ENCODE measurements around the gene EPB41.
"Not testable (repeated sequence)": the region's sequence is repeated elsewhere in the genome, so short reads cannot be mapped to it uniquely, and the experiment has no call there.

Gene EPB41

DNA sequence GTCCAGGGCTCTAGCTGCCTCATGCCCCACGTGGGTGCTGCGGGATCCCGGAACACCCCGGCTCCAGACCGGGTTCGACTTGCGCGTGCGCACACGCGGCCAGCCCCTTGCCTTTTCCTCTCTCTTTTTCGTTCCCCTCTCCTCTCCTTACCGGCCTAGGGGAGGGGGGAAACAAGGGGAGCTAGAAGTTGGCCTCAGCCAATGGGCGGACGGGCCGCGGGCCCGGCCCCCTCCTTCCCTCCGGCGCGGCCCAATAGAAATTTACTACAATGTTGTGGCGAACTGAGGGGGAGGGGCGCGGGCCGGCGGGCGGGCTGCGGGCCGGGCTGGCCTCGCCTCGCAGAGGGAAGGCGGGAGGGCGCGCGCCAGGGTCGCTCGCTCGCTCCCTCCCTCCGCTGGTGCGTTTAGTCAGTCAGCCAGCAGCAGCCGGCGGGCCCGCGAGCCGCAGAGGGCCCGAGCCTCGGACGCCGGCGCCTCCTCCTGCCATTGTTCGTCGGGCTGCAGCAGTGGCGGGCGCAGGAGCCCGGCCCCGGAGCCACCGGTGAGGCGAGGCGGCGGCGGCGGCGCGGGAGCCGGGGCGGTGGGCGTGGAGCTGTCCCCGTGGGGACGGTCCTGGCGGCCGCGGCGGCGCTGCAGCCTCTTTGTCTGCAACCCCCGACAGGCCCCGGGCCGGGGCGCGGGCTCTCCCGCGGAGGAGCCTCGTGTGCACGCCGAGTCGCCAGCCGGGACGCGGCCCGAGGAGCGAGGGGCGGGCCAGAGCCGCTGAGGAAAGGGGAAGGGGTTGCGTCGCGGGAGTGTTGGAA, at the start of gene EPB41:
Gene EPB41, plus strand, starts transcription at position 342 of the 803 bp plus-strand sequence. CDS start 72,869 bp downstream, outside the sequence.
- peak; percentile 85 for DNase-seq (ENCODE audit: low read depth)

DNA sequence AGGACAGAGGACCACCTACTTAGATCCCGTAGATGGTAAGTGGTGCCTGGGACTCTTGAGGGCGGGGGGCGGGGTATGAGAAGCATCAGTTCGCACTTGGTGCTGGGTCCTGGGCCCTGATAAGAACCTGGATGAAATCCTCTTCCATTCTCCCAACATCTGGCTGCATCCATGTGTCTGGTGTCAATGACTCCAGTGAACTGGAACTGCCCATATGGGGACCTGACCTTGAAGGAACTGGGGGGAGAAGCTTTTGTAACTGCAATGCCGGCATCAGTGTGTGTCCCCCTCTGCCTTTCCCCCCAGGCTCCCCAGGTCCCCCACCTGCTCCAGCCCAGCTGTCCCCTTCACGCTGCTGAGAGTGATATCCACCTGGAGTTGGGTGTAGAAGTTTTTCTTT, 49.7 kb upstream of the EPB41 start:
- no peak for DNase-seq (ENCODE audit: low read depth)

DNA sequence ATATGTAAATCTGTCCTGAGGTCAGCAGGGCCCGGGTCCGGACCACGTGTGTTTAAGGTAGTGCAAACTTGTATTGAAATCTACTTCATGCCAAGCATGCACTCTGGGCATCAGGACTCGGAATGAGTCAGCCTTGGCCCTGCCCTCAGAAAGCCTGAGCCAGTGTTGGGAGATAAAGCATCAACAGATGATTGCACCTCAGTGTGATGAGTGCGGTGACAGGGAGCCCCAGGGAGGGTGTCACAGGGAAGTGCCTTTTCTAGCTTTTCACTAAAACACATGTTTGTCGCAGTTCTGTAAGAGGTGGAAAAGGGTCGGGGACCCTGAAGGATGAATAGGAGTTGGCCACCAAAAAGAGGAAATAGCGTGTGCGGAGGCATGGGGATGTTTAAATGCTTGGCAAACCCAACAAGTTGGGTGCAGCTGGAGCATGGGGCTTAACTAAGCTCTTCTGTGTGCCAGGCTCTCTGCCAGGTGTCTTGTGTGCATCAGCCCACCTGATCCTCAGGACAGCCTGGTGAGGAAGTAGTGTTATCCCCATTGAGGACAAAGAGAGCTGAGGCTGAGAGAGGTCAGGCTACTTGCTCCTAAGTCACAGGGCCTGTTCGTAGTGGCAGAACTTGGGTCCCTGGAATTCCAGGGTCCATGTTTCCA, 48.2 kb upstream of the EPB41 start:
- DNase-seq (ENCODE audit: low read depth): no peak

DNA sequence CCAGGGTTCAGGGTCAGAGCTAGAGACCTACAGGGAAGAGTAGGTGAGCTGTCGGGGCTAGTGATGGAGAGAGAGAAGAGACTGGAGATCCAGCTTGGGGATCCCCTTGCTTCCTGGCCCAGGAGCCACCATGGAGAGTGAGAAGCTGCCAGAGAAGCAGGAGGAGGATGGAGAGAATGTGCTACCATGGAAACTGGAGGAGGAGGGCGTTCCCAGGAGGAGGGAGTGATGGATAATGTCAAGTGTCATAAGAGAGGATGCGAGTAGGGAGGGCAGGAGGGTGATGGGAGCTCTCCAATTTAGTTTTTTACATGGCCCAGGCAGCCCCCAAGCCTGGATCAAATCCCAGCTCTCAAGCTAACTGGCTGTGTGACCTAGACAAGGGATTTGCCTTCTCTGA, 46.5 kb upstream of the EPB41 start:
- DNase-seq (ENCODE audit: low read depth): no peak

DNA sequence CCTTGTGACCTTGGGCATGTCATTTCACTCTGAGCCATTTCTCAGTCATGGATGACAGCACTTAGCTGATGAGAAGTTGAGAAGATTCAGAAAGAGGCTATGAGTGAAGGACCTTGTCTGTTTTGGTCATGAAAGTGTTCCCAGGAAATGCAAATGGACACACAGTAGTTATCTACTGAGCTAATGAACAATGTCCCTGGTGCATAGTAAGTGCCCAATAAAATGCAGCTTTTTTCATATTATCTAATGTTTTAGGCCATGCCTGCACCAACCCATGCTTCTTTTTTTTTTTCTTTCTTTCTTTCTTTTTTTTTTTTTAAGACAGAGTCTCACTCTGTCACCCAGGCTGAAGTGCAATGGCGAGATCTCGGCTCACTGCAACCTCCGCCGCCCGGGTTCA, 44.4 kb upstream of the EPB41 start:
- no peak for DNase-seq (ENCODE audit: low read depth)

DNA sequence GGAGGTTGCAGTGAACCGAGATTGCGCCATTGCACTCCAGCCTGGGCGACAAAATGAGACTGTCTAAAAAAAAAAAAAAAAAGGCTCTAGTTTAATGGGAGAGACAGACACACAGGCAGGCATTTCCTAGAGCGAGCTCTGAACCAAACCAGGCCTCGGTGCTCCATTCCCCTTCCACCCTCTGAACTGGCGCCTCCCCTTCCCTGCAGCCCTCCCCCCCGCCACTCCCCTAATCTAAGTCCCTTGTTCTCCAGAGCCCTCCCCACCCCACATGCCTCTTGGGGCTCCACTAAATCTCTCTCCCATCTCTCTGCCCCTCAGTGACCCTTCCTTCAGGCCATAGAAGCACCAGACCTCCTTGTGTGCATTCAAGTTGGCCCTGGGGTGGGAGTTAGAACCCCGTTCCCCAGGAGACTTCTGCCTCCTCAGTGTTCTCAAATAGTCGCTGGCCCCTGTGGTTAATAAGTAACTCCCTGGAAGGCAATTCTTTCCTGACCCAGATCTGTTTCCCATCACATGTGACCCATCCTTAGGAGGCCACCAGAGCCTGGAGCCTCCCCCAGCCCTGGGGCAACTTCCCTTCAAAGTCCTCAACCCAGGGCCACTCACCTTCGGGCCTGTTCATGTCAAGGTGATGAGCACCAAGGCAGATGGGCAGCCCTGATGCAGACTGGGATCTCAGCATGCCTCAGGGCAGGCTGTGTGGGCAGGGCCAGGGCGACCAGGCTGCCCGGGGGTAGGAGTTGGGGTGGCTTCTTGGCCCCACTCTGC, 42.6 kb upstream of the EPB41 start:
- no peak for DNase-seq (ENCODE audit: low read depth)

DNA sequence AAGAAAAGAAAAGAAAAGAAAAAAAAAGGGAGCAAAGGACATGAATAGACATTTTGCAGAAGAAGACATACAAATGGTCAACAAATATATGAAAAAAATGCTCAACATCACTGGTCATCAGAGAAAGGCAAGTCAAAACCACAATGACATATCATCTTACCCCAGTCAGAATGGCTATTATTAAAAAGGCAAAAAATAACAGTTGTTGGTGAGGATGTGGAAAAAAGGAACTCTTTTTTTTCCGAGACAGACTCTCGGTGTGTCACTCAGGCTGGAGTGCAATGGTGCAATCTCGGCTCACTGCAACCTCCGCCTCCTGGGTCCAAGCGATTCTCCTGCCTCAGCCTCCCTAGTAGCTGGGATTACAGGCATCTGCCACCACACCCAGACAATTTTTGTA, 39.2 kb upstream of the EPB41 start:
- DNase-seq (ENCODE audit: low read depth): not testable (repeated sequence)

DNA sequence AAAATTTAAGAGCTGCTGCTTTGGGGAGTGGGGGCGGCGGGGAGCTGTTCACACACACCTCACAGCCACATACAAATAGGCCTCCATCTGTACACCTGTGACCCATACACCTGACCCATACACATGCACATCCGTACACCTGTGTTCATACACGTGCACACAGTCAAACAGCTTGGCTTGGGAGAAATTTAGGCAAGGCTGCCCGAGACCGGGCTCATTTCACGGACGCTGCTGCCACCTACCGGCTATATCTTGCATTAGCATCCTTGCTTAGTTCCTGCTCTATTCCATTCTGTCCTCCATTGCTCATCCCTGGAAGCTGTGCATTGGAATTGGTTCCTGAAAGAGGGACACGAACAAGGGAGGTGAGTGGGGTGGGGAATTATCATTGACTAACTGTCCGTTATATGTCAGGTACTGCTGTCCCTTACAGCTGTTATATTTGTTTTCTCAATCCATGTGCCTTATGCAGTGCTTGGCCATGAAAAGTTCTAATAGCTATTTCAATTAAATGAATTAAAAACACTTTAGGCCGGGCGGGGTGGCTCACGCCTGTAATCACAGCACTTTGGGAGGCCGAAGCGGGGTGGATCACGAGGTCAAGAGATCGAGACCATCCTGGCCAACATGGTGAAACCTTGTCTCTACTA, 37.1 kb upstream of the EPB41 start:
- DNase-seq (ENCODE audit: low read depth): peak; percentile 56

DNA sequence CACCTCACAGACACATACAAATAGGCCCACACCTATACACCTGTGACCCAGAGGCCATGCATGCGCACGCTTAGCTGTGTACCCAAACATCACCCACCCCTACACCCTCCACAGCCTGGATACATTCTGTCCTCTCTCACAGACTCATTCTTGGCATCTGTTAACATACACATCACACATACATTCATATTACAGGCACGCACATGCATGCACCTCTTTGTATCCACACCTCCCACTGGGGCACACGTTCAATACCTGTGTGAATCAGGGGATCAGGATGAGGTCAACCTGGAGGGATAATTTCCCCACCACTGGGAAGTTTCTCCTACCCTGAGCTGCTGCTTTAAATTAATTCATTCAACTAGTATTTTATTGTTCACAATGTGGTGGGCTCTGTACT, 35.6 kb upstream of the EPB41 start:
- no peak for DNase-seq (ENCODE audit: low read depth)

DNA sequence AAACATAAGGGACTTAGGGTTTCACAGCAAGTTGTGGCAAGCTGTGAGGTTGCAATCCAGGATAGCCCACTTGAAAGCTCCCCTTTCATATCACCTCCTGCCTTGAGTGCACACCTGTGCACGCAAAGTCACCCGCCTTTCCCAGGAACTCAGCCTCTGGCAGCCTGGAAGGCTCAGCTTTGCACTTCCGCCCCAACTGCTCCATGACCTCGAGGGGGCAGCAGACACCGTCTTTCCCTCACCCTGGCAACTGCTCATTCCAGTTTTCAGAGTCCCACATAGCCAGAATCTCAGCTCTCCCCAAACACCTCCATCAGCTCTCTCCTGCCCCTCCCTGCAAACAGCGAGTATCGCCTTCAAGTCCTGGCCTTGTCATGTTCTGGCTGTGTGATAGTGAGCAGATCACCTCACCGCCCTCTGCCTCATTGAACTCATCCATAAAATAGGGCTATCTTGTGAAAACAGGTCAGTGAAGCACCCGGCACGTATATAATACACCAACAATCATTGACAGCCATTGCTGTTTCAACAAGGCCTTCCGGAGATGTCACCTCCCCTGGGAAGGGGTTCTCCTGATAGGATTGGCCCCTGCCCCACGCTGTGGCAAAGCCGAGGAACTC, 32.2 kb upstream of the EPB41 start:
- DNase-seq (ENCODE audit: low read depth): peak; percentile 85

DNA sequence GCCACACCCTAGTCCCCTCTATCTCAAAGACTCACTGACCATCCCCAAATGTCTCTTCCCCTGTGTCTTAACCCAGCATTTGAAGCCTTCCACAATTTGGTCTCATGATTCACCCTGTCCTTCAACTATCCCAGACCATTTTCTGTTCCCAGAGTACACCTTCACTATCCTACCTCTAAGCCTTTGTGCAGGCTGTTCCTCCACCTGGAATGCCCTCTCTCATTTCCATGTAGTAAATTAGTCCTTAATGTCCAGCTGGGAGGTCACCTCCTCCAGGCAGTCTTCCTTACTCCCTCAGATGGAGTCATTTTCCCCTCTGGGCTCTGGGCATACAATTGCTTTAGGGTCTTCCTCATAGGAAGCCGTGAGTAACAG, 31.1 kb upstream of the EPB41 start:
- DNase-seq (ENCODE audit: low read depth): no peak

DNA sequence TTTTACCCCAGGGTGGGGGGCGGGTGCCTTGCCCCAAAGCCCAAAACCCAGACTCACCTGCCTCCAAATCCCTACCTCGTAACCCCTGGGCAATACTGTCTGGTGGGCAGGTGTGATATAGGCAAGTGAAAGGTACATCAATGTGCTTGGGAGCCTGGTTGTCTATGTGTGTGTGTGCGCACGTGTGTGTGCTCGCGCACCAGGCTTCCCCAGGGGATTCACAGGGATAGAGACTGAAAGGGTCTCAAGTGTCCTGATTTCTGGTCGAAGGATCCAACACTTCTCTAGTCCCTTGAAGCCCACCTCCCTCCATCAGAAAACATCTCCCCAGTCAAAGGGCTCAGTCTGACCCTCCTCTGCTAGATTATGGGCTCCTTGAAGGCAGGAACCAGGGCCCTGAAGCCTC, 28.9 kb upstream of the EPB41 start:
- no peak for DNase-seq (ENCODE audit: low read depth)

DNA sequence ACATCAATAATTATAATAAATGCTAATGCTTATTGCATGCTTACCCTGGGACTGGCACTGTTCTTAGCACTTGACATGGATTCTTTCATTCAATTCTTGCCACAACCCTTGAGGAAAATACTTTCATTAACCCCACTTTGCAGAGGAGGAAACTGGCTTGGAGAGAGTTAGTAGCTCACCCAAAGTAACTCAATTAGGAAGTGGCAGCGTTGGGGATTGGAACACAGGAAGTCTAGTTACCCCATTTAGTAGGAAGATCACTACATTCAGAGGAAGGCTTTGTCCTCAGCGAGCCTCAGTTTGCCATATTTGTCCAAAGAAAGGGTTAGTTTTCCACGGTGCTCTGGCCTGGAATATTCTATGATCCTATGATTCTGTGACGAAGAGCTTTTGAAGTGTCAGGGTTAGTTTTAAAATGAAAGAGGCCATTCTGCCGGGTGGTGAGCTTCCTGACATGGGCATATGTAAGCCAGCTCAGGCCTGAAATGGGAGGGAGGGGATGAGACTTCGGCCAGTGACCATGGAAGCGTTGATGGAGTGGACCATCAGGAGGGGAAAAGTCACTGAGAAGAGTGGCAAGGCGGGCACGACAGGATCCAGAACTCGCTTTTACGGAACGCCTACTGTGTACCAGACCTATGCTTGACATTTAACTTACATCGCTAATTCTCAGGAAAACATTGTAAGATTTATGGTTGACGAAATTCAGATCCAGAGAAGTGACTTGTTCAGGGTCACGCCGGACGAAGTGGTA, 28.2 kb upstream of the EPB41 start:
- DNase-seq (ENCODE audit: low read depth): no peak

DNA sequence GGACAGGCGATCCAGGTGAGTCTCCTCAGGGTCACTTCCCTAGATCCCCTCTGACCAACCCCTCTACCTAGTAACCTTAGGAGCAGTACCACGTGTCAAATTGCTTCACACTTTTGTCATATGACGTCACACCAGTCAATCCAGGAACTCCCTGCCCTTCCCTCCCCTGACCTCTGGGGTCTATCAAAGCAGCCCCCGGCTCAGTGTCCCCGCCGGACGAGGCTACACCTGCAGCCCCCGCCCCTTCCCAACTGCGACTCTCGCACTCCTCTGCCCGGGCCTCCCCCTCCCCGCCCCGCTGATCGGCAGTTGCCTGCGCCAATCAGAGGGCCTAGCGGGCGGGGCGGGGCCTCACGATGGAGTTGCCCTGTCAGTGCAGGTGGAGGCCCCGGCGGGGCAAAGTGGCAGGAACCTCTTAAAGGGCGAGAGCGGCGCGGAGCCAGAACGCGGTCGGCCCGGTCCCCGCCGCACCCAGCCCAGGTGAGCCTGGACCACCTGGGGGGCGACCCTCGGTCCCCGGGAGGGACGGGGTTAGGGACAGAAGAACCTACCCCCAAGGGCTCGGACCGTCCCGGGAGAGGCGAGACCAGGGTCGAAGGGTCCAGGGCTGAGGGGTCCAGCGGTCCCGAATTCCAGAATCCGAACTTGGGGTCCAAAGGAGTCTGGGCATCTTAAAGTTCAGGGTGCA, 27.5 kb upstream of the EPB41 start:
- no peak for DNase-seq (ENCODE audit: low read depth)

DNA sequence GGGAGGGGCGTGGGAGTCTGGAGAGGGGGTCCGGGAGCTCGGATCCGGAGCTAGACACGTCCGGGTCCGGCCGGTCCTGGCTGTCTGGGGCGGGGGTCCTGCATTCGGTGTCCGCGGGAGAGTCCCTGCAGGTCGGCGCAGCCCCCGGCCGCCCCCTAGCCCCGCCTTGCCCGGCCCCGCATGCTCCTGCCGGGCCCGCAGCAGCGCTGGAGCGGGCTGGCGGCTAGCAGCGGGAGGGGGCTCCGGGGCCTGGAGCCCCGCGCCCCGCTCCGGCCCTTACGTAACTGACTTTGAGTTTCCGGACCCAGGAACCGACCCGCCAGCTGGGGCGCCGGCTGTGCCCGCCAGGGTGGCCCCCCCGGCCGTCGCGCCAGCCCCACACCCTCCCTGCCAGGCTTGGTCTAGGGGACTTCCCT, 26.9 kb upstream of the EPB41 start:
- no peak for DNase-seq (ENCODE audit: low read depth)

DNA sequence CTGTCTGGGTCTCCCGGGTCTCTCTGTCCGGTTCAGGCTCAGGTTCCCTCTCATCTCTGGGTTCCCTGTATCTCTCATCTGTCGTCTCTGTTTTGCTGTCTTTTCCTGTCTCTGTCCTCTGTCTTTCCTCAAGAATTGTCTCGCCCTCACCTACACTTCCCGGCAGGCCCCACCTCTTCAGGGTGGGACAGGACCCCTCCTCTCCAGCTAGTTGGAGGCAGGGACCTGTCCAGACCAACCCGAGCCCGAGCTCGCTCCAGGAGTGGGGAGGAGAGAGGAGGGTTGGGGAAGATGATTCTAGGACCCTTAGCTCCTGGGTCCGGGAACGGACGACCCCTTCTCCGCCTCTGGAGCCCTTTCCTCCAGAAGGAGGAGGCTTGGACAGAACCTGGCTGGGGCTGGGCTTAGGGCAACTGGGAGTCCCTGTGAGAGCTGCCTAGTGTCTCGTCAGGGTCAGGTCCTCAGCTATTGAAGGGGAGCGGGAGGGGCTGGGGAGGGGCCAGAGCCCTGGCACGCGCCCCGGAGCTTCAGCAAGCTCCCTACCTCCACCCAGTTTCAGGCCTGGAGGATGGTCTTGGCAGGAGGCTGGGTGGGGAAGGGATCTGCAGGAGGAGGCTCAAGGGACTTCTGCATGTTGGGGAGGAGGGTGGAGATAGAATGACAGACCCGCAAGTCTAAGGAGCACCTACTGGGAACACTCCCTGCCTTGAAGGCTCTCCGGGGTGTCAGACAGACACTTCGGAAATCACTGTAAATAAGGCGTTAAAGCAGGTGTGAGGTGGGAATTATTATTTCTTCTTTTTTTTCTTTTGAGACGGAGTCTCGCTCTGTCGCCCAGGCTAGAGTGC, 26.3 kb upstream of the EPB41 start:
- no peak for DNase-seq (ENCODE audit: low read depth)

DNA sequence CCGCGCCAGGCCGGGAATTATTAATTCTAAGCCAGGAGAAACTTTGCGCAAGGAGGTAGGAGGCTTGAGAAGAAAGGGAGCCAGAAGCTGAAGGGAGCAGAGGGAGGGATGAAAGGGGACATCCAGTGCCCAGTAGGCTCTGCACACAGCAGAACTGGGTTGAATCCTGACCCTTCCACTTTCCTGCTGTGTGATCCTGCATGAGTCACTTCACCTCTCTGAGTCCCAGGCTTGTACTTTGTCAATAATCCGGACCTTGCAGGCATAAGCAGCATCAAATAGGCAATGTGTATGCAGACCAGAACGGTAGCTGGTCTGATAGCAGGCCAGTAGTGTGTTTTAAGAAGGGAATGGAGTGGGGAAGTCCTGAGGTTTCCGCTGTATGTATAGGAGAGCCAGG, 25.5 kb upstream of the EPB41 start:
- no peak for DNase-seq (ENCODE audit: low read depth)

DNA sequence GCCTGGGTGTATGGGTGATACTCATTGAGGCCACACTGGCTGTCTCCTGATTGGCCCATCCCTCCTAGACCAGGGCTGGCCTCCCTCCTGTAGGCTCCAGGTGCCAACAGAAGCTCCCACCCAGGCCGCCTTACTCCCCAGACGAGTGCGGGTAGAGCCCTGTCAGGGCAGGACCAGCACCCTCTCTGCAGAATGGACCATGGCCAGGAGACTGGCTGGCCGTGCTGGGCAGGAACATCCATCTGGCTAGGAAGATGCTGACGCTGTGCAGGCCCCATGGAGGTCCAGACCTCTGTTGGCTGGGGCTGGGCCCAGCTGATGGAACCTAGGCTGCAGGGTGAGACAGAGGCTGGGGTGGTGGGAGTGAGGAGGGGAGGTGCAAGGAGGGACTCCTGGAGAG, 25.0 kb upstream of the EPB41 start:
- no peak for DNase-seq (ENCODE audit: low read depth)

DNA sequence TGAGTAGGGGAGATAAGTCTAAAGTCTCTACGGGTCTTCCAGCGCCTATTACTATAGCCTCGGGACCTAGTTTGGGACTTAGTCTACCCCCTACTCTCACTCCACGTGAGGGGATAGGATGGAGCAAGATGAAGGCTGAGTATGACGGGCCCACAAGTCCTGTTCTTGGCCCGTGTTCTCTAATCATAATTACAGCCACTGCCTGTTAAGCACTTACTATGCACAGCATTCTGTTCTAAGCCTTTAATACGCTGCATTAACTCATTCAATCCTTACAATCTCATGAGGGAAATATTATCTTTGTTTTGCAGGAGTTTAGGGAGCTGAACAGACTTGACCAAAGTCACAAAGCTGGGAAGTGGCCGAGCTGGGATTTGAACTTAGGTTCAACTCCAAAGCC, 23.9 kb upstream of the EPB41 start:
- DNase-seq (ENCODE audit: low read depth): no peak

DNA sequence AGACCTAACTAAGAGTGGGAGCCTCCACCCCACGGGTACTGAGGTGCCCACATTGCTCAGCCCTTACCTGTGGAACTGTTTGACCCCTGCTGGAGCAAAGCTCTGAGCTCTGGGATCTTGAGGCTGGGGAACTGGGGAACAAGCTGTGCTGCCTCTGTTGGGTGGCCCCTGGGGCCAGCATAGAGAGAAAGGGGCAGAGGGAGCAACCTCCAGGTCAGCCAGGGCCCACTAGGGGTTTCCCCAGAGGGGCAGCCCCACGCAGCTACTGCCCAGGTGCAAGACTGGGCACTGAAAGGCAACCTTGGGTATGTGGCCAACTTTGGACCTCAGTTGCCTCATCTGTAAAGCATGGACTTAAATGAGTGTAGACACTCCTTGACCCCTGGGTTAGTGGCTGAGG, 23.5 kb upstream of the EPB41 start:
- DNase-seq (ENCODE audit: low read depth): no peak

Measured in fibroblast of the conjunctiva (primary cell).